IMR-90 (cell line): Measurements from ENCODE around the gene MYO1D. TPM values are rescaled to one million over a fixed set of nuclear protein-coding genes. Genes with fewer than 3 reads are reported as not detected.

Experiments
- ATAC-seq: fragments of 200-7000 bp; cut with Tn5 transposase; 2 replicates; pipeline ENCODE4 v1.9.1; 2020; ENCODE audit warnings: low read depth, mild to moderate bottlenecking, moderate library complexity
- BruUV-seq: library from RNA; stranded (reverse); fragments of 400-500 nt; replicated peaks from 2 replicates; lab custom pipeline; 2021; lab: Mats Ljungman, UMichigan
- CTCF ChIA-PET: fragments of 300-600 bp; formaldehyde crosslinking; extraction: SDS; loops from one replicate; lab custom pipeline; 2021; ENCODE audit warnings: antibody characterized with exemption; lab: Yijun Ruan, JAX
- POLR2A ChIA-PET: fragments of 300-600 bp; sonication (Branson Sonifier 250); formaldehyde crosslinking; loops from one replicate; lab custom pipeline; 2022; ENCODE audit warnings: antibody characterized with exemption; ENCODE audit not compliant: unreplicated experiment; lab: Charles Lee
- DNase-seq: peaks from one replicate; pipeline ENCODE4 v3.0.0; 2013
- H2AFZ ChIP-seq: replicated peaks from 2 replicates; pipeline ENCODE3; 2013; ENCODE audit warnings: low read length, mild to moderate bottlenecking; ENCODE audit not compliant: poor library complexity
- H2AK5ac ChIP-seq: 2 replicates; pipeline ENCODE4 v1.6.1; 2013; ENCODE audit warnings: low read depth, low read length, inconsistent platforms
- H2AK9ac ChIP-seq: replicated peaks from 2 replicates; pipeline ENCODE3; 2013; ENCODE audit warnings: mild to moderate bottlenecking, low read depth, low read length, moderate library complexity; ENCODE audit not compliant: poor library complexity
- H2BK120ac ChIP-seq: 2 replicates; pipeline ENCODE4 v1.6.1; 2013; ENCODE audit warnings: low read depth, low read length, inconsistent platforms
- H2BK15ac ChIP-seq: 3 replicates; pipeline ENCODE4 v1.6.1; 2013; ENCODE audit warnings: low read depth, low read length, inconsistent platforms
- H2BK20ac ChIP-seq: 2 replicates; pipeline ENCODE4 v1.6.1; 2013; ENCODE audit warnings: low read depth, mild to moderate bottlenecking, inconsistent platforms, low read length, moderate library complexity
- H2BK5ac ChIP-seq: 2 replicates; pipeline ENCODE4 v1.6.1; 2013; ENCODE audit warnings: mild to moderate bottlenecking, low read depth, low read length, inconsistent platforms; ENCODE audit not compliant: poor library complexity, severe bottlenecking
- H3K14ac ChIP-seq: replicated peaks from 2 replicates; pipeline ENCODE4 v1.6.1; 2013; ENCODE audit warnings: low read depth, low read length, inconsistent platforms
- H3K18ac ChIP-seq: 2 replicates; pipeline ENCODE4 v1.6.1; 2013; ENCODE audit warnings: low read depth, low read length, control low read depth
- H3K23ac ChIP-seq: 2 replicates; pipeline ENCODE4 v1.6.1; 2013; ENCODE audit warnings: low read depth, low read length, inconsistent platforms
- H3K27ac ChIP-seq: 2 replicates; pipeline ENCODE4 v1.5.1; 2013; ENCODE audit warnings: mild to moderate bottlenecking, control low read depth, low read length; ENCODE audit not compliant: insufficient read depth
- H3K27me3 ChIP-seq: 2 replicates; pipeline ENCODE4 v1.6.1; 2013; ENCODE audit warnings: low read length; ENCODE audit not compliant: control insufficient read depth, insufficient read depth
- H3K36me3 ChIP-seq: 2 replicates; pipeline ENCODE4 v1.6.1; 2013; ENCODE audit warnings: low read length, mixed read lengths; ENCODE audit not compliant: control insufficient read depth, insufficient read depth
- H3K4ac ChIP-seq: 2 replicates; pipeline ENCODE4 v1.6.1; 2013; ENCODE audit warnings: low read depth, low read length, inconsistent platforms
- H3K4me1 ChIP-seq: 2 replicates; pipeline ENCODE4 v1.6.1; 2013; ENCODE audit warnings: low read length, mixed read lengths; ENCODE audit not compliant: control insufficient read depth, insufficient read depth
- H3K4me2 ChIP-seq: 2 replicates; pipeline ENCODE4 v1.6.1; 2013; ENCODE audit warnings: low read depth, mild to moderate bottlenecking, control low read depth, low read length, moderate library complexity
- H3K4me3 ChIP-seq: 2 replicates; pipeline ENCODE4 v1.5.1; 2013; ENCODE audit warnings: low read depth, mild to moderate bottlenecking, control low read depth, low read length, moderate library complexity; ENCODE audit not compliant: insufficient read depth
- H3K56ac ChIP-seq: 2 replicates; pipeline ENCODE4 v1.6.1; 2013; ENCODE audit warnings: low read length, inconsistent platforms; ENCODE audit not compliant: insufficient read depth; ENCODE audit errors: extremely low read depth
- H3K79me1 ChIP-seq, 2 experiments: 2 replicates each; pipeline ENCODE4 v1.6.1; 2013; ENCODE audit warnings: low read length in 2 of 2, inconsistent platforms in 1 of 2, low read depth in 1 of 2
- H3K9ac ChIP-seq: 2 replicates; pipeline ENCODE4 v1.6.1; 2013; ENCODE audit warnings: low read depth, low read length, control low read depth
- H3K9me1 ChIP-seq: 2 replicates; pipeline ENCODE4 v1.6.1; 2013; ENCODE audit warnings: low read length, inconsistent platforms; ENCODE audit not compliant: insufficient read depth
- H3K9me3 ChIP-seq: 2 replicates; pipeline ENCODE4 v1.6.1; 2013; ENCODE audit warnings: low read length; ENCODE audit not compliant: control insufficient read depth, insufficient read depth
- H4K20me1 ChIP-seq: 2 replicates; pipeline ENCODE4 v1.6.1; 2013; ENCODE audit warnings: low read length, inconsistent platforms; ENCODE audit not compliant: insufficient read depth
- H4K5ac ChIP-seq: 2 replicates; pipeline ENCODE4 v1.6.1; 2013; ENCODE audit warnings: mild to moderate bottlenecking, low read depth, low read length, control low read depth
- H4K8ac ChIP-seq, 2 experiments: 2 replicates each; pipeline ENCODE4 v1.6.1; 2013; ENCODE audit warnings: low read depth in 2 of 2, low read length in 2 of 2, control low read depth in 1 of 2, inconsistent platforms in 1 of 2
- H4K91ac ChIP-seq: 2 replicates; pipeline ENCODE4 v1.6.1; 2013; ENCODE audit warnings: low read depth, low read length, inconsistent platforms; ENCODE audit not compliant: insufficient read depth
- MAFK ChIP-seq: IDR thresholded peaks from 2 replicates; pipeline ENCODE4 v1.6.1; 2012; ENCODE audit warnings: low read depth, low read length, improper control_type of control experiment
- MXI1 ChIP-seq: IDR thresholded peaks from 2 replicates; pipeline ENCODE4 v1.6.1; 2012; ENCODE audit warnings: low read depth, mild to moderate bottlenecking, low read length, moderate library complexity, borderline replicate concordance
- NFE2L2 ChIP-seq: fragments of 150-350 bp; IDR thresholded peaks from 2 replicates; pipeline ENCODE4 v1.6.1; 2016; ENCODE audit warnings: low read depth, mild to moderate bottlenecking, low read length
- RAD21 ChIP-seq: IDR thresholded peaks from 2 replicates; pipeline ENCODE4 v1.6.1; 2012; ENCODE audit warnings: low read length, improper control_type of control experiment
- RFX5 ChIP-seq: IDR thresholded peaks from 2 replicates; pipeline ENCODE4 v1.8.0; 2012; ENCODE audit warnings: low read depth, mild to moderate bottlenecking, low read length, moderate library complexity
- SMC3 ChIP-seq: fragments of 150-350 bp; IDR thresholded peaks from 2 replicates; pipeline ENCODE4 v1.6.1; 2016; ENCODE audit warnings: low read depth, mild to moderate bottlenecking, antibody characterized with exemption, low read length, moderate library complexity
- WGBS, 2 experiments: methylation state at CpG; one replicate each; pipeline versions ENCODE4 v1.1.5 to v1.1.7; 2013; ENCODE audit warnings: missing lambda C conversion rate in 2 of 2; ENCODE audit not compliant: insufficient read length in 1 of 2; ENCODE audit errors: extremely low coverage in 2 of 2; 5-methylcytosine and 5-hydroxymethylcytosine counted together
- dilution Hi-C: fragments of 300-500 bp; cut with HindIII; formaldehyde crosslinking; loops from one replicate; pipeline ENCODE4 v1.14.3; 2018; ENCODE audit warnings: low sequenced_read_pairs; ENCODE audit not compliant: unreplicated experiment
- in situ Hi-C: fragments of 300-500 bp; cut with MboI; formaldehyde crosslinking; loops from 3 replicates; pipeline ENCODE4 v1.14.3; 2019; ENCODE audit warnings: low sequenced_read_pairs, inconsistent platforms, mixed read lengths
- intact Hi-C: fragments of 100-400 bp; cut with micrococcal nuclease; formaldehyde crosslinking; loops from 2 replicates; pipeline ENCODE4 v1.10.0; 2022
- polyA plus RNA-seq, 3 experiments: library from polyadenylated mRNA; depleted of rRNA; stranded (reverse); fragments of >200 nt; gene quantifications; 2 replicates each; pipeline ENCODE4 v1.2.3, GENCODE V29; 2012; ENCODE audit warnings: low replicate concordance in 1 of 3
- total RNA-seq: library from RNA; depleted of rRNA; stranded (reverse); fragments of >200 nt; gene quantifications from 2 replicates; pipeline ENCODE4 v1.2.3, GENCODE V29; 2012
- TF ChIP-seq, protein P1 (sequence below): conservative IDR thresholded peaks from 2 replicates; pipeline ENCODE4 v1.5.1; 2012; ENCODE audit warnings: mild to moderate bottlenecking, low read depth, low read length, improper control_type of control experiment
- TF ChIP-seq, protein P2 (sequence below): fragments of 150-350 bp; IDR thresholded peaks from 2 replicates; pipeline ENCODE4 v1.6.1; 2016; ENCODE audit warnings: low read depth, mild to moderate bottlenecking, low read length, moderate library complexity, borderline replicate concordance
- TF ChIP-seq, protein P3 (sequence below): fragments of 150-350 bp; IDR thresholded peaks from 2 replicates; pipeline ENCODE4 v1.6.1; 2017; ENCODE audit warnings: mild to moderate bottlenecking, antibody characterized with exemption, low read length, low read depth

The MYO1D gene
- total and polyA plus RNA-seq, 2 of the 4 experiments (the other 2 are of a cell fraction), result 0.63 to 0.90 TPM

DNA sequence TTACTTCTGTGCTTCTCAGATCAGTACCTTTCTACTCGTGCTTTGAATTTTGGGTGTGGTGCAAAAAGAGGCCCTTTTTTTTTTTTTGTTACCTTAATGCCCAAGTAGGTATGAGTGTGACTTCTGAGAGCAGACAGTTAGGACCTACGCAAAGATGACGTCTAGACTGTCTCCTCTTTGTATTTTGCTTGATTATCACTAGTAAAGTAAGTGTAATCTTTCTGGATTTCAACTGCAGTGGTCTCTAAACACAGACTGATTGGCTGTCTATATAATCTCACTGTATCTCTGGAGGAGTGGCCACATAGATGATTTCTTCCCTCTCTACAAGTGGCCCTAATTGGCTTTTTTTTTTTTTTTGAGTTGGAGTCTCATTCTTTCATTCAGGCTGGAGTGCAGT, 401.7 kb downstream of the MYO1D start:
- in situ Hi-C loops, result loop anchor here (25.0 kb wide), 1 partner anchor 287 kb away; no protein-coding TSS in a partner anchor
- H2AK5ac ChIP-seq, result no peak overlapping the region
- no peak for ATAC-seq

More for the DNA sequence above, 401.7 kb downstream of the MYO1D start:
- dilution Hi-C loops, result no loop called here
- Histone ChIP-seq H4K5ac (no peak overlapping the region), H2BK5ac (no peak overlapping the region), H2BK15ac (no peak overlapping the region), H3K27ac (no peak overlapping the region), H2AFZ (no peak overlapping the region), H3K4me1 (no peaks in the 10 kb centered on the region), H3K14ac (no peak overlapping the region), H3K56ac (no peak overlapping the region), H4K20me1 (peaks cover 4% of the 10 kb centered on the region; the same call in 1 of the 2 replicates), H4K91ac (no peak overlapping the region), H2AK9ac (no peak overlapping the region), H3K9ac (no peak overlapping the region), H3K9me3 (no peaks in the 10 kb centered on the region), H2BK20ac (no peak overlapping the region), H3K23ac (no peak overlapping the region), H3K79me1 (peaks cover 15% of the 10 kb centered on the region in 2 experiments; a peak in 3 of 4 replicates), H3K9me1 (no peaks in the 10 kb centered on the region), H3K27me3 (no peaks in the 10 kb centered on the region), H3K4ac (no peak overlapping the region), H4K8ac (no peak overlapping the region), H3K18ac (no peak overlapping the region), H3K4me2 (no peak overlapping the region), H2BK120ac (no peak overlapping the region), H3K4me3 (no peak overlapping the region), H3K36me3 (peaks cover 77% of the 10 kb centered on the region)
- CTCF ChIA-PET, result no interaction called here
- DNase-seq, result no peak
- intact Hi-C loops, result no loop called here
- TF ChIP-seq SMC3, result no peak
- TF ChIP-seq RAD21, result no peak
- TF ChIP-seq, protein P1, sequence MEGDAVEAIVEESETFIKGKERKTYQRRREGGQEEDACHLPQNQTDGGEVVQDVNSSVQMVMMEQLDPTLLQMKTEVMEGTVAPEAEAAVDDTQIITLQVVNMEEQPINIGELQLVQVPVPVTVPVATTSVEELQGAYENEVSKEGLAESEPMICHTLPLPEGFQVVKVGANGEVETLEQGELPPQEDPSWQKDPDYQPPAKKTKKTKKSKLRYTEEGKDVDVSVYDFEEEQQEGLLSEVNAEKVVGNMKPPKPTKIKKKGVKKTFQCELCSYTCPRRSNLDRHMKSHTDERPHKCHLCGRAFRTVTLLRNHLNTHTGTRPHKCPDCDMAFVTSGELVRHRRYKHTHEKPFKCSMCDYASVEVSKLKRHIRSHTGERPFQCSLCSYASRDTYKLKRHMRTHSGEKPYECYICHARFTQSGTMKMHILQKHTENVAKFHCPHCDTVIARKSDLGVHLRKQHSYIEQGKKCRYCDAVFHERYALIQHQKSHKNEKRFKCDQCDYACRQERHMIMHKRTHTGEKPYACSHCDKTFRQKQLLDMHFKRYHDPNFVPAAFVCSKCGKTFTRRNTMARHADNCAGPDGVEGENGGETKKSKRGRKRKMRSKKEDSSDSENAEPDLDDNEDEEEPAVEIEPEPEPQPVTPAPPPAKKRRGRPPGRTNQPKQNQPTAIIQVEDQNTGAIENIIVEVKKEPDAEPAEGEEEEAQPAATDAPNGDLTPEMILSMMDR, result no peak
- TF ChIP-seq, protein P2, sequence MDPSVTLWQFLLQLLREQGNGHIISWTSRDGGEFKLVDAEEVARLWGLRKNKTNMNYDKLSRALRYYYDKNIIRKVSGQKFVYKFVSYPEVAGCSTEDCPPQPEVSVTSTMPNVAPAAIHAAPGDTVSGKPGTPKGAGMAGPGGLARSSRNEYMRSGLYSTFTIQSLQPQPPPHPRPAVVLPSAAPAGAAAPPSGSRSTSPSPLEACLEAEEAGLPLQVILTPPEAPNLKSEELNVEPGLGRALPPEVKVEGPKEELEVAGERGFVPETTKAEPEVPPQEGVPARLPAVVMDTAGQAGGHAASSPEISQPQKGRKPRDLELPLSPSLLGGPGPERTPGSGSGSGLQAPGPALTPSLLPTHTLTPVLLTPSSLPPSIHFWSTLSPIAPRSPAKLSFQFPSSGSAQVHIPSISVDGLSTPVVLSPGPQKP, result no peak
- no peak for TF ChIP-seq NFE2L2
- no peak for TF ChIP-seq MAFK
- TF ChIP-seq, protein P3, sequence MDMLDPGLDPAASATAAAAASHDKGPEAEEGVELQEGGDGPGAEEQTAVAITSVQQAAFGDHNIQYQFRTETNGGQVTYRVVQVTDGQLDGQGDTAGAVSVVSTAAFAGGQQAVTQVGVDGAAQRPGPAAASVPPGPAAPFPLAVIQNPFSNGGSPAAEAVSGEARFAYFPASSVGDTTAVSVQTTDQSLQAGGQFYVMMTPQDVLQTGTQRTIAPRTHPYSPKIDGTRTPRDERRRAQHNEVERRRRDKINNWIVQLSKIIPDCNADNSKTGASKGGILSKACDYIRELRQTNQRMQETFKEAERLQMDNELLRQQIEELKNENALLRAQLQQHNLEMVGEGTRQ, result no peak
- no peak for TF ChIP-seq RFX5
- no peak for TF ChIP-seq MXI1
- POLR2A ChIA-PET, result interaction anchor here (0.7 kb wide), 1 partner anchor 136 kb away, joined by 10 read pairs; no protein-coding TSS in a partner anchor
- WGBS, 2 experiments, result no CpG with 5 or more reads among the region's 3 CpGs
- BruUV-seq, result no TSS peak
